Thyroid gland (tissue), 4 donors: ENCODE data around the gene CPT1C.

Source experiments
- POLR2A ChIP-seq, 2 donors: fragments of 450-650 bp; IDR thresholded peaks; one replicate each; pipeline ENCODE4 v1.6.1; 2017; ENCODE audit warnings: antibody characterized with exemption in 2 of 2, mild to moderate bottlenecking in 2 of 2, moderate library complexity in 1 of 2
- TF ChIP-seq, protein P1 (sequence below), 6 experiments: fragments of 200-600 bp in 3 of 6; fragments of 450-650 bp in 3 of 6; sonication (generic) in 3 of 6; IDR thresholded peaks; one replicate each; pipeline ENCODE4 v1.5.1; 2016 to 2019; ENCODE audit warnings: antibody characterized with exemption in 6 of 6, mild to moderate bottlenecking in 2 of 6, inconsistent platforms in 1 of 6, moderate library complexity in 1 of 6

GRCh38 chr19:49682274-49682673 lies 8.6 kb upstream of the CPT1C start:
- TF ChIP-seq POLR2A (IDR thresholded peaks at IDR 0.05), result no peak
- TF ChIP-seq, protein P1, sequence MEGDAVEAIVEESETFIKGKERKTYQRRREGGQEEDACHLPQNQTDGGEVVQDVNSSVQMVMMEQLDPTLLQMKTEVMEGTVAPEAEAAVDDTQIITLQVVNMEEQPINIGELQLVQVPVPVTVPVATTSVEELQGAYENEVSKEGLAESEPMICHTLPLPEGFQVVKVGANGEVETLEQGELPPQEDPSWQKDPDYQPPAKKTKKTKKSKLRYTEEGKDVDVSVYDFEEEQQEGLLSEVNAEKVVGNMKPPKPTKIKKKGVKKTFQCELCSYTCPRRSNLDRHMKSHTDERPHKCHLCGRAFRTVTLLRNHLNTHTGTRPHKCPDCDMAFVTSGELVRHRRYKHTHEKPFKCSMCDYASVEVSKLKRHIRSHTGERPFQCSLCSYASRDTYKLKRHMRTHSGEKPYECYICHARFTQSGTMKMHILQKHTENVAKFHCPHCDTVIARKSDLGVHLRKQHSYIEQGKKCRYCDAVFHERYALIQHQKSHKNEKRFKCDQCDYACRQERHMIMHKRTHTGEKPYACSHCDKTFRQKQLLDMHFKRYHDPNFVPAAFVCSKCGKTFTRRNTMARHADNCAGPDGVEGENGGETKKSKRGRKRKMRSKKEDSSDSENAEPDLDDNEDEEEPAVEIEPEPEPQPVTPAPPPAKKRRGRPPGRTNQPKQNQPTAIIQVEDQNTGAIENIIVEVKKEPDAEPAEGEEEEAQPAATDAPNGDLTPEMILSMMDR (IDR thresholded peaks at IDR 0.05), result no peak
